ENCODE measurements around the gene LOXL1. TPM values are rescaled to one million over a fixed set of nuclear protein-coding genes. Genes with fewer than 3 reads are reported as not detected.

LOXL1 gene
- total RNA-seq, 1 donor from 2014 or later = 4.4 TPM

DNA sequence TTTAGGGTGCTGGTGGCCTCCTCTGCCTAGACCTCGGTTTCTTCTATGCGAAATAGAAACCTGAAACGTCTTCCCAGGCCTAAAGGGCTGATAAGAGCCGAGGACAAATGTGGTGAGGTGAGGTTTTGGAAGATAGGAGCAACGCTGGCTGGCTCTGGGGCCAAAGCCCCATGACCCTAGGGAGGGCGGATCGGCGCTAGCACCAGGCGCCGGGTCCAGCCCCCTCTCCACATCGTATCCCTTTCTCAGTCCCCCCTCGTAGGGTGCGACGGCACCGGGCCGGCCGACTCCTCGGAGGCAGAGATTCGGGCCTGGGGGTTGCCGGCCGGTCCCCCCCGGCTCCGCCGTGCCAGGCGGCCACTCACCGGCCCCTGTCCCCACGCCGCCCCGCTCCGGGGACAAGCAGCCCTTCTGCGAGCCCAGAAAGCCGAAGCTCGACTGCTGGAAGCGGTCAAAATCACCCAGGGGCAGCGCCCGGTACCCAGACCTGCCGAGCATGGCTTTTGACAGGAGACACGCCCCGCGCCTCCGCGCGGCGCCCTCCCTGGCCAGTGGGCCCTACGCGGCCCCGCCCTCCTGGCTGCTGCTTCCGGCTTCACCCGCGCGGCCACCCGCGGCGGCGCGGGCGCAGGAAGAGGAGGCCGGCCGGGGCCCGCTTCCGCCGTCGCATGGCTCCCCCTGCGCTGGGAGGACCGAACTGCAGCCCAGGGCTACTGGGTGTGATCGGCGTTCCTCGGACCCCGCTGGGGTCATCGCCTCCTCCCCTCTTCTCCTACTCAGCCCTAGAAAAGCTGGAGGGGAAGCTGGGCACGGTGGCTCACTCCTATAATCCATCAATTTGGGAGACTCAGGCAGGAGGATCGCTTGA lies 65.7 kb downstream of the LOXL1 start, which contains the start of gene STOML1:
Gene STOML1, minus strand, starts transcription at position 570 of the 868 bp plus-strand sequence. Its CDS starts 72 bp downstream, at position 498.
- peak; percentile 63 for DNase-seq (ENCODE audit: low read depth, low spot score)

DNA sequence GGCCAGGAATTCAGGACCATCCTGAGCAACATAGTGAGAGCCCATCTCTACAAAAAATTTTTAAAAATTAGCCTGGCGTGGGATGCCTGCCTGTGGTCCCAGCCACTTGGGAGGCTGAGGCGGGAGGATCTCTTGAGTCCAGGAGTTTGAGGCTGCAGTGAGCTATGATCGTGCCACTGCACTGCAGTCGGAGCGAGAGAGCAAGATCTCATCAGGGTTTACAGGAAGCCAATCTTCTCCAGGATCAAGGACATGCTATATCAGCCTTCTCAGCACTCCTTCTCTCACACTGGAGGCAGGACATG lies 66.3 kb downstream of the LOXL1 start:
- no peak for DNase-seq (ENCODE audit: low read depth, low spot score)

DNA sequence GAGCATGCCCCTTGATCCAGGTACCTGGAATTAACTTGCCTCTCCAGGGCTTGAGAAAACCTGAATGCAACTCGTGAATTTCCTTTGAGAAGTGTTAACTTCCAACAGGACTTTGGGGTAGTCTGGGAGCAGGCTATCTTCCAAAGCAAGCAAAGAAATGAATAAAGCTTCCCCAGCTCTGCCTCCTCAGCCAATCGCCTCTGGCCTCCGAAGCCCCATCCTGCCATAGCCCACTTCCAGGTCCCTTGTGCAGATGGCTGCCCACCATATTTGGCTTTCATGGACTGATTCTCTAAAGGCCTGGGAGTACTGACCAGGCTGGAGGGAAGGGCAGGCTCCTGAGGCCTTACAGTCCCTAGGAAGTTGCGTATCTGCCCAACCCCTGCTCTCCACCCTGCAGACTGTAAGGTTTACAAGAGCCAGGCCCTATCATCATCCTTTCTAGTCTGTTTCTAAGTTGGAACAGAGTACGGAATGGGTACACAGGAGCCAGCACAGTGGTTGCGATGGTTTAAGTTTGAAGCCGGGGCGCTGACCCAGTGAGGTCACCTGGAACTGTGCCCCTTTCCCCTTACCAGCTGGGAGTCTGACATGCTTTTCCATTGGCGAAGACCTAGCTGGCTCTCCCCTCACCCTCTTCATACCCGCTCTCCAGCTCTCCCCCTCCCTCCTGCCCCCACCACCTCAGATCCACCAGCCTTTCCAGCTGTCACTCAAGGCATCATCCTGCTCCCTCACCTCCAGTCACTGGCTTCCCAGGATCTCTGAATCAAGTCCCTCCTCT lies 67.1 kb downstream of the LOXL1 start:
- no peak for DNase-seq (ENCODE audit: low read depth, low spot score)

DNA sequence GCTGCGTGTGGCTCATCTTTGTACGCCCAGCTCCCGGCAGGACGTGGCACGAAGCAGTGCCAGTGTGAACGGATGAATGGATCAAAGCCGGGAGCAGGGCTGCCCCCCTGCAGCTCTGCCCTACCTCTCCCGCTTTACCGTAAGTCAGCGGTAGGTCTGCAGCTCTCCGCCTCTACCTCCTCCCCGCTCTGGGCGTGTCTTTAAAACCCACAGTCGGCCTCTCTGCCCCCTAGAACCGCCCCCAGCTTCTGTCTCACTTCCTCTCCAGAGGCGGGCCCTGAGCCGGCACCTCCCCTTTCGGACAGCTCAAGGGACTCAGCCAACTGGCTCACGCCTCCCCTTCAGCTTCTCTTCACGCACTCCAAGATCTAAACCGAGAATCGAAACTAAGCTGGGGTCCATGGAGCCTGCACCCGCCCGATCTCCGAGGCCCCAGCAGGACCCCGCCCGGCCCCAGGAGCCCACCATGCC lies 68.2 kb downstream of the LOXL1 start, which contains the start of gene PML:
Gene PML, plus strand, starts transcription at position 304 of the 471 bp plus-strand sequence. Its CDS starts 97 bp downstream, at position 401.
- peak; percentile 91 for DNase-seq (ENCODE audit: low read depth, low spot score)

DNA sequence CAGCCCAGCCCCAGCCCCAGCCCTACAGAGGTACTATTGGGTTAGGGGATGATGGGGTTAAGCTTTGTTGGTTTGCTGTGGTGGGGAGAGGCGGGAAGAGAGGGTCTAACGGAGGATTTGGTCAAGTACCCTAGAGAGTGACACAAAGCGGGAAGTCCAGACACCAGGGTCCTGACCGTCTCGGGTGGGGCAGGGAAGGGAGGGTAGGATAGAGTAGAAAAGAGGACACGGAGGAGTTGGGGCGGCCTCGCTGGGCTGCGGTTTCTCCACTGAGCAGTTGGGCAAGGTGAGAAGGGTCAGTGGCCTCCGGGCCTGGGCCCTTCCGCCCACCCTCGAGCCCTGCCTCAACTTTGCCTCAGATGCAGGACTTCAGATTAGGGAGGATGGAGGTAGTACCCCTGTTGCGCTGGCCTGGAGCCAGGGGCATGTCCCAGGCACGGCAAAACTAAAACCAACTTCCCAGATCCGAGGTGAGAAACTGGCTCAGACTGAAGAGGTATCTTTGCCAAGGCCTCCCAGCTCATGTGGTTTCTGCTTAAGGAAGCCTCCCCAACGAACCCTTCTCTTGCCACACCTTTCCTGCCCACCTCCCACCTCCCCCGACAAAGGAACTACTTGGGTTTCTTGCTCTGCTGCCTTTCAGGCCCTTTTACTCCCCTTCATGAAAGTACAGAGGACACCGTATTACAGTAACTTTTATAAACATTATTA lies 68.8 kb downstream of the LOXL1 start:
- DNase-seq (ENCODE audit: low read depth, low spot score) = no peak

DNA sequence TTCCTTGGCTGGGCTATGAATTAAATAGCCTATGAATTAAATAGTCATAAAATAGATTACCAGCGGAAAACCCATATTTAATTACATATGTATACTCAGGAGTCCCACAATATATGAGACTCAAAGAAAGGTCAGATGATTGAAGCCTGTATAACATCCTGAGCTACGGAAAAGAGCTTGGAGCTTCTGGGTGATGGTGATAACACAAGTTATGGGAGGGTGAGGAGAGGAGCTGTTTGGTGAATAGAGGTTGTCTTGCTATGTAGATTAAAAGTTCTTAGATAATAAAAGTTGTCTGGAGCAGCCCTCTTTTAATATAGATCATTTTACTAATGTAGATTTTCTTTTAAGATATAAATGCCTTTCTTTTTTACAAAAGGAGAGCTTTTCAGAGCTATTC lies 70.0 kb downstream of the LOXL1 start:
- no peak for DNase-seq (ENCODE audit: low read depth, low spot score)

DNA sequence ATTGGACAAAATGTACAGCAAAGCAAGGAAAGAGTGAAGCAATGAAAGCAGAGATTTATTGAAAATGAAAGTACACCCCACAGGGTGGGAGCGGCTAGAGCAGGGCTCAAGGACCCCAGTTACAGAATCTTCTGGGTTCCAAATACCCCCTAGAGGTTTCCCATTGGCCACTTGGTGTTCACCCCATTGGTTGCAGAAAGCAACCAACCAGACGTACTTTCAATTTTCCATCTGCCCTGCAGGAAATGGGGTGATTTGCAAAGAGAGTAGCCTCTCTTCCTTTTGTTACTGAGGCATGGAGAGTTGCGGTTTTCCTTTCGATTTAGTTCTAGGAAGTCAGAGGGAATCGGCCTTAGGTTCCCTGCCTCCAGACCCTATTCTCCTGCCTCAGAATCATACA lies 70.7 kb downstream of the LOXL1 start:
- DNase-seq (ENCODE audit: low read depth, low spot score) = peak; percentile 56

DNA sequence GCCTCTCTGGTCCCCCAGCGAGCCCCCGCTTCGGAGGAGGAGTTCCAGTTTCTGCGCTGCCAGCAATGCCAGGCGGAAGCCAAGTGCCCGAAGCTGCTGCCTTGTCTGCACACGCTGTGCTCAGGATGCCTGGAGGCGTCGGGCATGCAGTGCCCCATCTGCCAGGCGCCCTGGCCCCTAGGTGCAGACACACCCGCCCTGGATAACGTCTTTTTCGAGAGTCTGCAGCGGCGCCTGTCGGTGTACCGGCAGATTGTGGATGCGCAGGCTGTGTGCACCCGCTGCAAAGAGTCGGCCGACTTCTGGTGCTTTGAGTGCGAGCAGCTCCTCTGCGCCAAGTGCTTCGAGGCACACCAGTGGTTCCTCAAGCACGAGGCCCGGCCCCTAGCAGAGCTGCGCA lies 71.7 kb downstream of the LOXL1 start:
- DNase-seq (ENCODE audit: low read depth, low spot score) = no peak

Other genes with a start within 250 kb of the LOXL1 start
- gene CD276, start 242.1 kb upstream of the LOXL1 start, total RNA-seq = 39.8 and 87.2 TPM in 2 replicates
- 0.11 and 0.26 TPM in 2 replicates for gene INSYN1, start 173.1 kb upstream of the LOXL1 start, total RNA-seq
- gene TBC1D21, start 52.9 kb upstream of the LOXL1 start, total RNA-seq = not detected in 2 replicates
- 9.1 and 14.8 TPM in 2 replicates for gene STOML1, start 65.8 kb downstream of the LOXL1 start, total RNA-seq
- 28.4 and 30.4 TPM in 2 replicates for gene PML, start 68.3 kb downstream of the LOXL1 start, total RNA-seq
- gene GOLGA6A, start 156.1 kb downstream of the LOXL1 start, total RNA-seq = not detected in 2 replicates
- not detected in 2 replicates for gene ISLR2, start 204.1 kb downstream of the LOXL1 start, total RNA-seq
- gene ISLR, start 247.2 kb downstream of the LOXL1 start, total RNA-seq = not detected in 2 replicates